IMR-90 (cell line): ENCODE data around the gene SHLD1. TPM values are rescaled to one million over a fixed set of nuclear protein-coding genes. Genes with fewer than 3 reads are reported as not detected.
A peak's percentile ranks its signal among the peaks of the same experiment; 100 is the strongest.

Experiments
- ATAC-seq: fragments of 200-7000 bp; cut with Tn5 transposase; 2 replicates; pipeline ENCODE4 v1.9.1; 2020; ENCODE audit warnings: low read depth, mild to moderate bottlenecking, moderate library complexity
- BruUV-seq: library from RNA; stranded (reverse); fragments of 400-500 nt; replicated peaks from 2 replicates; lab custom pipeline; 2021; lab: Mats Ljungman, UMichigan
- CTCF ChIA-PET: fragments of 300-600 bp; formaldehyde crosslinking; extraction: SDS; loops from one replicate; lab custom pipeline; 2021; ENCODE audit warnings: antibody characterized with exemption; lab: Yijun Ruan, JAX
- POLR2A ChIA-PET: fragments of 300-600 bp; sonication (Branson Sonifier 250); formaldehyde crosslinking; loops from one replicate; lab custom pipeline; 2022; ENCODE audit warnings: antibody characterized with exemption; ENCODE audit not compliant: unreplicated experiment; lab: Charles Lee
- DNase-seq: peaks from one replicate; pipeline ENCODE4 v3.0.0; 2013
- H2AFZ ChIP-seq: replicated peaks from 2 replicates; pipeline ENCODE3; 2013; ENCODE audit warnings: low read length, mild to moderate bottlenecking; ENCODE audit not compliant: poor library complexity
- H2AK5ac ChIP-seq: 2 replicates; pipeline ENCODE4 v1.6.1; 2013; ENCODE audit warnings: low read depth, low read length, inconsistent platforms
- H2AK9ac ChIP-seq: replicated peaks from 2 replicates; pipeline ENCODE3; 2013; ENCODE audit warnings: mild to moderate bottlenecking, low read depth, low read length, moderate library complexity; ENCODE audit not compliant: poor library complexity
- H2BK120ac ChIP-seq: 2 replicates; pipeline ENCODE4 v1.6.1; 2013; ENCODE audit warnings: low read depth, low read length, inconsistent platforms
- H2BK15ac ChIP-seq: 3 replicates; pipeline ENCODE4 v1.6.1; 2013; ENCODE audit warnings: low read depth, low read length, inconsistent platforms
- H2BK20ac ChIP-seq: 2 replicates; pipeline ENCODE4 v1.6.1; 2013; ENCODE audit warnings: low read depth, mild to moderate bottlenecking, inconsistent platforms, low read length, moderate library complexity
- H2BK5ac ChIP-seq: 2 replicates; pipeline ENCODE4 v1.6.1; 2013; ENCODE audit warnings: mild to moderate bottlenecking, low read depth, low read length, inconsistent platforms; ENCODE audit not compliant: poor library complexity, severe bottlenecking
- H3K14ac ChIP-seq: replicated peaks from 2 replicates; pipeline ENCODE4 v1.6.1; 2013; ENCODE audit warnings: low read depth, low read length, inconsistent platforms
- H3K18ac ChIP-seq: 2 replicates; pipeline ENCODE4 v1.6.1; 2013; ENCODE audit warnings: low read depth, low read length, control low read depth
- H3K23ac ChIP-seq: 2 replicates; pipeline ENCODE4 v1.6.1; 2013; ENCODE audit warnings: low read depth, low read length, inconsistent platforms
- H3K27ac ChIP-seq: 2 replicates; pipeline ENCODE4 v1.5.1; 2013; ENCODE audit warnings: mild to moderate bottlenecking, control low read depth, low read length; ENCODE audit not compliant: insufficient read depth
- H3K27me3 ChIP-seq: 2 replicates; pipeline ENCODE4 v1.6.1; 2013; ENCODE audit warnings: low read length; ENCODE audit not compliant: control insufficient read depth, insufficient read depth
- H3K36me3 ChIP-seq: 2 replicates; pipeline ENCODE4 v1.6.1; 2013; ENCODE audit warnings: low read length, mixed read lengths; ENCODE audit not compliant: control insufficient read depth, insufficient read depth
- H3K4ac ChIP-seq: 2 replicates; pipeline ENCODE4 v1.6.1; 2013; ENCODE audit warnings: low read depth, low read length, inconsistent platforms
- H3K4me1 ChIP-seq: 2 replicates; pipeline ENCODE4 v1.6.1; 2013; ENCODE audit warnings: low read length, mixed read lengths; ENCODE audit not compliant: control insufficient read depth, insufficient read depth
- H3K4me2 ChIP-seq: 2 replicates; pipeline ENCODE4 v1.6.1; 2013; ENCODE audit warnings: low read depth, mild to moderate bottlenecking, control low read depth, low read length, moderate library complexity
- H3K4me3 ChIP-seq: 2 replicates; pipeline ENCODE4 v1.5.1; 2013; ENCODE audit warnings: low read depth, mild to moderate bottlenecking, control low read depth, low read length, moderate library complexity; ENCODE audit not compliant: insufficient read depth
- H3K56ac ChIP-seq: 2 replicates; pipeline ENCODE4 v1.6.1; 2013; ENCODE audit warnings: low read length, inconsistent platforms; ENCODE audit not compliant: insufficient read depth; ENCODE audit errors: extremely low read depth
- H3K79me1 ChIP-seq, 2 experiments: 2 replicates each; pipeline ENCODE4 v1.6.1; 2013; ENCODE audit warnings: low read length in 2 of 2, inconsistent platforms in 1 of 2, low read depth in 1 of 2
- H3K9ac ChIP-seq: 2 replicates; pipeline ENCODE4 v1.6.1; 2013; ENCODE audit warnings: low read depth, low read length, control low read depth
- H3K9me1 ChIP-seq: 2 replicates; pipeline ENCODE4 v1.6.1; 2013; ENCODE audit warnings: low read length, inconsistent platforms; ENCODE audit not compliant: insufficient read depth
- H3K9me3 ChIP-seq: 2 replicates; pipeline ENCODE4 v1.6.1; 2013; ENCODE audit warnings: low read length; ENCODE audit not compliant: control insufficient read depth, insufficient read depth
- H4K20me1 ChIP-seq: 2 replicates; pipeline ENCODE4 v1.6.1; 2013; ENCODE audit warnings: low read length, inconsistent platforms; ENCODE audit not compliant: insufficient read depth
- H4K5ac ChIP-seq: 2 replicates; pipeline ENCODE4 v1.6.1; 2013; ENCODE audit warnings: mild to moderate bottlenecking, low read depth, low read length, control low read depth
- H4K8ac ChIP-seq, 2 experiments: 2 replicates each; pipeline ENCODE4 v1.6.1; 2013; ENCODE audit warnings: low read depth in 2 of 2, low read length in 2 of 2, control low read depth in 1 of 2, inconsistent platforms in 1 of 2
- H4K91ac ChIP-seq: 2 replicates; pipeline ENCODE4 v1.6.1; 2013; ENCODE audit warnings: low read depth, low read length, inconsistent platforms; ENCODE audit not compliant: insufficient read depth
- BHLHE40 ChIP-seq: fragments of 150-350 bp; IDR thresholded peaks from 2 replicates; pipeline ENCODE4 v1.6.1; 2016; ENCODE audit warnings: mild to moderate bottlenecking, low read depth, low read length
- FOS ChIP-seq: fragments of 150-350 bp; IDR thresholded peaks from 2 replicates; pipeline ENCODE4 v1.6.1; 2016; ENCODE audit warnings: low read depth, low read length
- MAFK ChIP-seq: IDR thresholded peaks from 2 replicates; pipeline ENCODE4 v1.6.1; 2012; ENCODE audit warnings: low read depth, low read length, improper control_type of control experiment
- MXI1 ChIP-seq: IDR thresholded peaks from 2 replicates; pipeline ENCODE4 v1.6.1; 2012; ENCODE audit warnings: low read depth, mild to moderate bottlenecking, low read length, moderate library complexity, borderline replicate concordance
- NFE2L2 ChIP-seq: fragments of 150-350 bp; IDR thresholded peaks from 2 replicates; pipeline ENCODE4 v1.6.1; 2016; ENCODE audit warnings: low read depth, mild to moderate bottlenecking, low read length
- POLR2A ChIP-seq: IDR thresholded peaks from 2 replicates; pipeline ENCODE4 v1.6.1; 2012; ENCODE audit warnings: mild to moderate bottlenecking, low read depth, low read length
- RCOR1 ChIP-seq: IDR thresholded peaks from 2 replicates; pipeline ENCODE4 v1.6.1; 2012; ENCODE audit warnings: mild to moderate bottlenecking, low read length, improper control_type of control experiment; ENCODE audit not compliant: insufficient replicate concordance
- RFX5 ChIP-seq: IDR thresholded peaks from 2 replicates; pipeline ENCODE4 v1.8.0; 2012; ENCODE audit warnings: low read depth, mild to moderate bottlenecking, low read length, moderate library complexity
- SMC3 ChIP-seq: fragments of 150-350 bp; IDR thresholded peaks from 2 replicates; pipeline ENCODE4 v1.6.1; 2016; ENCODE audit warnings: low read depth, mild to moderate bottlenecking, antibody characterized with exemption, low read length, moderate library complexity
- WGBS, 2 experiments: methylation state at CpG; one replicate each; pipeline versions ENCODE4 v1.1.5 to v1.1.7; 2013; ENCODE audit warnings: missing lambda C conversion rate in 2 of 2; ENCODE audit not compliant: insufficient read length in 1 of 2; ENCODE audit errors: extremely low coverage in 2 of 2; 5-methylcytosine and 5-hydroxymethylcytosine counted together
- dilution Hi-C: fragments of 300-500 bp; cut with HindIII; formaldehyde crosslinking; loops from one replicate; pipeline ENCODE4 v1.14.3; 2018; ENCODE audit warnings: low sequenced_read_pairs; ENCODE audit not compliant: unreplicated experiment
- in situ Hi-C: fragments of 300-500 bp; cut with MboI; formaldehyde crosslinking; loops from 3 replicates; pipeline ENCODE4 v1.14.3; 2019; ENCODE audit warnings: low sequenced_read_pairs, inconsistent platforms, mixed read lengths
- intact Hi-C: fragments of 100-400 bp; cut with micrococcal nuclease; formaldehyde crosslinking; loops from 2 replicates; pipeline ENCODE4 v1.10.0; 2022
- polyA plus RNA-seq, 3 experiments: library from polyadenylated mRNA; depleted of rRNA; stranded (reverse); fragments of >200 nt; gene quantifications; 2 replicates each; pipeline ENCODE4 v1.2.3, GENCODE V29; 2012; ENCODE audit warnings: low replicate concordance in 1 of 3
- total RNA-seq: library from RNA; depleted of rRNA; stranded (reverse); fragments of >200 nt; gene quantifications from 2 replicates; pipeline ENCODE4 v1.2.3, GENCODE V29; 2012
- TF ChIP-seq, protein P1 (sequence below): conservative IDR thresholded peaks from 2 replicates; pipeline ENCODE4 v1.5.1; 2012; ENCODE audit warnings: mild to moderate bottlenecking, low read depth, low read length, improper control_type of control experiment
- TF ChIP-seq, protein P2 (sequence below): fragments of 150-350 bp; IDR thresholded peaks from 2 replicates; pipeline ENCODE4 v1.6.1; 2016; ENCODE audit warnings: low read depth, mild to moderate bottlenecking, low read length, moderate library complexity, borderline replicate concordance

The SHLD1 gene
- total and polyA plus RNA-seq, 2 of the 4 experiments (the other 2 are of a cell fraction): 2.6 to 3.0 TPM

DNA sequence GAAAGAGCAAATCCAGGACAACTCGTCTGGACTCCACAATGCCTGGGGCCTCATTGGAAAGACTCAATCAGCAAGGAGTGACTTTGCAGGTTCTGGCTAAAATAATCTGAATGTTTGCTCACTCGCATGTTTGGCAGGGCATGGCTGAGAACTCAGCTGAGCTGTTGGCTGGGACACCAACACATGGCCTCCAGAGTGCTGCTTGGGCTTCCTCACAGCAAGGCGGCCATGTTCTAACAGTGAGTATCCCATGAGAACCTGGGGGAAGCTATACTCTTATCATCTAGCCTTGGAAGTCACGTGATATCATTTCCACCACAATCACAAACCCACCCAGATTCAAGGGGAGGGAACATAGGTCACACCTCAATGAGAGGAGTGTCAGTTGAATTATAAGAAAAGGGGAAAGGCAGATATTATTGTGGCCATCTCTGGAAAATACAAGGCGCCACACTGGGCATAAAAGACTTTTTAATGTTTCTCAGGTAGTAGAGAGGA lies 23.1 kb upstream of the SHLD1 start:
- H3K4me1 ChIP-seq: peaks cover 10% of the 10 kb centered on the region; the same call in 1 of the 2 replicates
- H2BK5ac ChIP-seq: no peak overlapping the region
- H3K9ac ChIP-seq: no peak overlapping the region
- no peak overlapping the region for H4K8ac ChIP-seq
- ATAC-seq (no peak), DNase-seq (no peak)
- H3K56ac ChIP-seq: no peak overlapping the region
- no peak overlapping the region; the same call in 1 of the 2 replicates for H3K14ac ChIP-seq
- H3K18ac ChIP-seq: peak overlapping the region; percentile 66
- intact Hi-C loops: no loop called here
- ChIA-PET CTCF (no interaction called here), POLR2A (no interaction called here)
- H3K9me1 ChIP-seq: peaks cover 4% of the 10 kb centered on the region; the same call in 1 of the 2 replicates
- 67% methylated on average over 1 of the region's 5 CpGs; no CpG with 5 or more reads in 1 of the 2 experiments for WGBS, 2 experiments
- no peak overlapping the region for H3K23ac ChIP-seq
- H3K9me3 ChIP-seq: peaks cover 3% of the 10 kb centered on the region; the same call in 1 of the 2 replicates
- H4K5ac ChIP-seq: peak overlapping the region; percentile 58
- H2AK9ac ChIP-seq: no peak overlapping the region
- peak overlapping the region; percentile 65; the same call in 1 of the 2 replicates for H2AK5ac ChIP-seq
- no peak overlapping the region for H4K91ac ChIP-seq
- BruUV-seq: no TSS peak
- no peak overlapping the region for H2BK20ac ChIP-seq
- in situ Hi-C loops: no loop called here
- no peak overlapping the region for H3K4me2 ChIP-seq
- no peaks in the 10 kb centered on the region for H3K79me1 ChIP-seq
- H3K27me3 ChIP-seq: peaks cover 3% of the 10 kb centered on the region; the same call in 1 of the 2 replicates
- H2BK120ac ChIP-seq: no peak overlapping the region
- H2BK15ac ChIP-seq: peak overlapping the region; percentile 34; the same call in 1 of the 3 replicates
- dilution Hi-C loops: no loop called here
- H2AFZ ChIP-seq: no peak overlapping the region
- TF ChIP-seq FOS (no peak), RFX5 (no peak), NFE2L2 (no peak), POLR2A (no peak), MXI1 (no peak), SMC3 (no peak), BHLHE40 (no peak), MAFK (no peak), RCOR1 (no peak)
- TF ChIP-seq, protein P1, sequence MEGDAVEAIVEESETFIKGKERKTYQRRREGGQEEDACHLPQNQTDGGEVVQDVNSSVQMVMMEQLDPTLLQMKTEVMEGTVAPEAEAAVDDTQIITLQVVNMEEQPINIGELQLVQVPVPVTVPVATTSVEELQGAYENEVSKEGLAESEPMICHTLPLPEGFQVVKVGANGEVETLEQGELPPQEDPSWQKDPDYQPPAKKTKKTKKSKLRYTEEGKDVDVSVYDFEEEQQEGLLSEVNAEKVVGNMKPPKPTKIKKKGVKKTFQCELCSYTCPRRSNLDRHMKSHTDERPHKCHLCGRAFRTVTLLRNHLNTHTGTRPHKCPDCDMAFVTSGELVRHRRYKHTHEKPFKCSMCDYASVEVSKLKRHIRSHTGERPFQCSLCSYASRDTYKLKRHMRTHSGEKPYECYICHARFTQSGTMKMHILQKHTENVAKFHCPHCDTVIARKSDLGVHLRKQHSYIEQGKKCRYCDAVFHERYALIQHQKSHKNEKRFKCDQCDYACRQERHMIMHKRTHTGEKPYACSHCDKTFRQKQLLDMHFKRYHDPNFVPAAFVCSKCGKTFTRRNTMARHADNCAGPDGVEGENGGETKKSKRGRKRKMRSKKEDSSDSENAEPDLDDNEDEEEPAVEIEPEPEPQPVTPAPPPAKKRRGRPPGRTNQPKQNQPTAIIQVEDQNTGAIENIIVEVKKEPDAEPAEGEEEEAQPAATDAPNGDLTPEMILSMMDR: no peak
- TF ChIP-seq, protein P2, sequence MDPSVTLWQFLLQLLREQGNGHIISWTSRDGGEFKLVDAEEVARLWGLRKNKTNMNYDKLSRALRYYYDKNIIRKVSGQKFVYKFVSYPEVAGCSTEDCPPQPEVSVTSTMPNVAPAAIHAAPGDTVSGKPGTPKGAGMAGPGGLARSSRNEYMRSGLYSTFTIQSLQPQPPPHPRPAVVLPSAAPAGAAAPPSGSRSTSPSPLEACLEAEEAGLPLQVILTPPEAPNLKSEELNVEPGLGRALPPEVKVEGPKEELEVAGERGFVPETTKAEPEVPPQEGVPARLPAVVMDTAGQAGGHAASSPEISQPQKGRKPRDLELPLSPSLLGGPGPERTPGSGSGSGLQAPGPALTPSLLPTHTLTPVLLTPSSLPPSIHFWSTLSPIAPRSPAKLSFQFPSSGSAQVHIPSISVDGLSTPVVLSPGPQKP: no peak
- peak overlapping the region; percentile 55 for H3K4ac ChIP-seq
- no peaks in the 10 kb centered on the region for H3K36me3 ChIP-seq
- H4K20me1 ChIP-seq: no peaks in the 10 kb centered on the region
- H3K27ac ChIP-seq: no peak overlapping the region
- H3K4me3 ChIP-seq: no peak overlapping the region
